Activated CD4-positive, alpha-beta T cell treated with anti-CD3 and anti-CD28 coated beads, Interleukin-2, amount 50 U/mL, for 4 hours (primary cell): ENCODE measurements around the gene RAB3C.
"Not testable (repeated sequence)": the region's sequence is repeated elsewhere in the genome, so short reads cannot be mapped to it uniquely, and the experiment has no call there.

ENCODE experiments used
- DNase-seq, 2 experiments: peaks; one replicate each; pipeline ENCODE4 v3.0.0-alpha.2; 2020

Gene RAB3C

DNA sequence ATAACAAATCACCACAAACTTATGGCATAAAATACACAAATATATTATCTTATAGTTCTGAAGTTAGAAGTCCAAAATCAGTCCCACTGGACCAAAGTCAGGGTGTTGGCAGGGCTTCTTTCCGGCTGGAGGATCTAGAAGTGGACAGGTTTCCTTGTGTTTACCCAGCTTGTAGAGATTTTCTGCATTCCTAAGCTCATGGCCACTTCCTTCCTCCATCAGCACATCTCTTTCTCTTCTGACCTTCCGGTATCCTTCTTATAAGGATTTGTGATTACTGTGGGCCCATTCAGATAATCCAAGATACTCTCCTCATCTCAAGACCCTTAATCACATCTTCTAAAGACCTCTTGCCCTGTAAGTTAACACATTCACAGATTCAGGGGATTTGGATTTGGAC is 97.6 kb downstream of the RAB3C start:
- DNase-seq, result no peak

DNA sequence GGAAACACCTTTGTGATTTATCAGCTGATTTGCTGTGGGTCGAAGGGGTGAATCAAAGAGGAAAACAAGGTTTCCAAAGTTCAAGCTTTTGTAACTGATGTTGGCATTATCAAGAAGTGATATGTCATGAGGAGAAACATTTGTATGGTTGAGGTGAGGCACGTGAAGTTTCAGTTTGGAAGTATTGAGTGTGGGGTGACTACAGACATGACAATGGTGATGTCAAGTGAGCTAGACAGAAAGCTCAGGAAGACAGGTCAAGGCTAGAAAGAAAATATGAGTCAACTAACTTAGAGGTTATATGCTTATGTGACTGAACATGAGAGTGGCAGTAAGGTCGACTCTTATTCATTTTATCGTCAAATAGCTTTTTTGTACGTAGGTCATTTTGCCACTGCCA is 99.1 kb downstream of the RAB3C start:
- DNase-seq, result no peak

GRCh38 chr5:58683567-58683966 is 100.7 kb downstream of the RAB3C start:
- no peak for DNase-seq

GRCh38 chr5:58687079-58687478 is 104.2 kb downstream of the RAB3C start:
- no peak for DNase-seq

DNA sequence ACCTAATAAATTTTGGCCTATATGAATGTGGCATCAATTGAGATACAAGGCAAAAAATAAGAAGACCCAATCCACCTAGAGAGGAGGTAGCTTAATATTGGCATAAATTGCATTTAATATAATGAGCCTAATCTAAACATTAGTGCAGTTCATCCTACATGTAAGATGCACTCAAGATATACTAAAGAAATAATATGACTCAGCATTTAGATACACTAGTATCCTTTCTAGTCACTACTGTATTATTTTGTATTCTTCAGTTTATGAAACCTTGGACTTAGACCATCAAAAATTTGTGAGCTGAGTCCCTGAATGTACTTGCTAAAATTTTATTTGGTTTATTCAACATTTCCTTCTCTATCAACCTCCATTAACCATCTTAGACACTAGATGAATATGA is 104.7 kb downstream of the RAB3C start:
- DNase-seq, result no peak

- not testable (repeated sequence) for DNase-seq
Observed at GRCh38 chr5:58699088-58699761, 116.3 kb downstream of the RAB3C start.

GRCh38 chr5:58699762-58700118 is 116.9 kb downstream of the RAB3C start:
- DNase-seq, result no peak

GRCh38 chr5:58703925-58704555 is 121.2 kb downstream of the RAB3C start:
- DNase-seq, result no peak

DNA sequence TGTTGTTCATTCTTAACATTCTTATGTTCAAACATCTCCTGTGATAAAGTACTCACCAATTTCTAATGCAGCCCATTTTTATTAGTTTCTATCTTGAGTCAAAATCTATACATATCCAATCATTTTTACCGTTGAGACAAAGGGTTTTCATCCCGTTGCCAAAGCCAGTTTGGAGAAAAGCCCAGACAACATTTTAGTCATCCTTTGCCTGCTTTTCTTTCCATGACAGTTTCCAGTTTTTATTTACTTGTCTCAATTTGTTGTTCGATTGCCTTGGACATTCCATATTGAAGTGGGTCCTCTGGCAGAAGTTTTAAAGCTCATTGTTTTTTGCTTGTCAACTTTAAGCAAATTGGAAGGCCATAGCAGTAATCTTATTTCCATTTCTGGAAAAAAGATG is 123.9 kb downstream of the RAB3C start:
- no peak for DNase-seq

DNA sequence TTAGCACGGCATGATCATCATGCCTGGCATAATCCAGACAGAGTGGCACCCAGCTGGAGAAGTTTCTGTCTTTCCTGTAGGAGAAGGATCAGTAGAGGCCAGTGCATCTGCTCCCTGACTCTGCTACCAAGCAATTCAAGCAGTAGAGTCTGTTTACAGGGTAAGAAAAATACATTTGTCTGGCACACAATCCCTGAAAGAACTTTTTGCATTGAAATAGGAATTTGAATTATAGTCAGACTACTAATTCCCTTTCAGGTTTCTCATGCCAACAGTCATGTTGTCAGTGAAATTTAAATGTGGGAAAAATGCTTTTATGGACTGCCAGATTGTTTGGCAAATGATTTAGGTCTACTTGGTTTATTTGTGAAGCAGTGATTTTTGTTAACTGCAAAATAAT is 125.6 kb downstream of the RAB3C start:
- DNase-seq, result no peak

DNA sequence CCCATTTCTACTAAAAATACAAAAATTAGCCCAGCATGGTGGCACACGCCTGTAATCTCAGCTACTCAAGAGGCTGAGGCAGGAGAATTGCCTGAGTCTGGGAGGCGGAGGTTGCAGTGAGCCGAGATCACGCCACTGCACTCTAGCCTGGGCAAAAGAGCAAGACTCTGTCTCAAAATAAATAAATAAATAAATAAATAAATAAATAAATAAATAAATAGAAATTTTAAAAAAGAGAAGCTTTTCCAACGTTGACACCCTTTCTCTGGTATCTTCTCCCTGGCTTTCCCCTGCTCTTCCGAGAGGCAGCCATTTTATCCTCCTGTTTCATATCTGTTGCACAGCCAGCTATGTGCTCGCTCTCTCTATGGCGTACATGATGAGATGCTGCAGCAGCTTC is 127.5 kb downstream of the RAB3C start:
- DNase-seq, result not testable (repeated sequence)

GRCh38 chr5:58710871-58711270 is 128.0 kb downstream of the RAB3C start:
- no peak for DNase-seq

GRCh38 chr5:58711965-58712364 is 129.1 kb downstream of the RAB3C start:
- no peak for DNase-seq

- no peak for DNase-seq
Observed at GRCh38 chr5:58714046-58714445, 131.2 kb downstream of the RAB3C start.

- no peak for DNase-seq
Observed at GRCh38 chr5:58715997-58716656, 133.3 kb downstream of the RAB3C start.

GRCh38 chr5:58716713-58717112 is 133.8 kb downstream of the RAB3C start:
- no peak for DNase-seq

GRCh38 chr5:58717303-58718007 is 134.6 kb downstream of the RAB3C start:
- DNase-seq, result no peak

DNA sequence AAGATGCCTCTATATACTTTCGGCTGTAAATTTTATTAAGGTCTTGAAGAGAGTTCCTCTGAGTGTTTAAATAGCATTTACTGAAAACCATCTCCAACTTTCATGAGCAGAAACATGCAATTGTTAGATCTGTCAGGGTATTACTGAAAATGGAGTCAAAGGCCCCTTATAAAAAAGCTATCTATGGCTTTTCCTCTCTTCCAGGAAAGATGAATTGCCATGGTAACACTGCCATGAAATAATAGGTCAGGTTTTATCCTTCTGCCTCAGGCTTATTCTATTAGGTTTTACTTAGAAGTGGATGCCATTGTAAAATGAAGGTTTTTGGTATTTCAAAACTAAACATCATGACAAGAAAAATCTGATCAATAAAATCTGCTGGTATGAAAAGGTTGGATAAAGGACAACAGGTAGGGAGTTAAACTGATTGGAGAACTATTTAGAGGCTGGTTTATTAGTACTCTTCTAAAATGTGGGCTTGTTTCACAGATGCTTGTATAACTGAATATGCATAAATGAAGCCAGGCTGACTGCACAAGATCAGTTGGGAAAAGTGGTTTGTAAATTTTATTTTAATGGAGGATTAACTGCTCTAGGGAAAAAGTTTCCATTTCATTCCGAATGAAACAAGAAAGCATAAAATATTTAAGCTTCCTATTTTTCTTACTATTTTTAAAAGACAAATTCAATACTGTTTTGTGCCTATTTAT is 135.5 kb downstream of the RAB3C start:
- DNase-seq, result no peak

DNA sequence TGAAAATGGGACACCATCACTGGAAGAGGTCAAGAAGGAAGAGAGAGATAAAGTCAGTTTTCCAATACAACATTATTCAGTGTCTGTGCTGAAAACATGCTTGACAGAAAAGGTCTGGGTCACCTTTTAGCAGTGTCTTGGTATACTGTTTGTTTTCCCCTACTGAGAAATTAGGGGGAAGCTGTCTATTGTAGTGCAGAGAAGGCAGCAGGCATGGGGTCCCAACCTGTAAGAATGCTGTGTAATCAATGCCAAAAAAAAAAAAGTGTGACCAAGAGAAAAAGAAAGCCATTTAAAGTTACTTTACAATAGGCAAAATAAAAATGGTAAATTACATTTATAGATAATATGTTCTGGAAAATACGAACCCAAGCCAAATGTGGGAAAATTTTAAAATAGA is 139.3 kb downstream of the RAB3C start:
- DNase-seq, result no peak

DNA sequence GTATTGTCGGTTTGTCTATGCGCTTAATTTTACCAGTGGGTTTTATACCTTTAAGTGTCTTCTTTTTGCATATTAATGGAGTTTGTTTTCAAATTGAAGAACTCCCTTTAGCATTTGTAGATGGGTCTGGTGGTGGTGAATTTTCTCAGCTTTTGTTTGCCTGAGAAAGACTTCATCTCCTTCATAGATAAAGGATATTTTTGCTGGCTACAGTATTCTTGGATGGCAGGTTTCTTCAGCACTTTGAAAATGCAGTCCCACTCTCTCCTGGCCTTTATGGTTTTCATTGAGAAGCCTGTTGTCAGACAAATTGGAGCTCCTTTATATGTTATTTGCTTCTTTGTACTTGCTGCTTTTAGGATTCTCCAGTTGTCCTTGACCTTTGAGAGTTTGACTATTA is 142.1 kb downstream of the RAB3C start:
- no peak for DNase-seq

- DNase-seq, result no peak
Observed at GRCh38 chr5:58731641-58732040, 148.8 kb downstream of the RAB3C start.

DNA sequence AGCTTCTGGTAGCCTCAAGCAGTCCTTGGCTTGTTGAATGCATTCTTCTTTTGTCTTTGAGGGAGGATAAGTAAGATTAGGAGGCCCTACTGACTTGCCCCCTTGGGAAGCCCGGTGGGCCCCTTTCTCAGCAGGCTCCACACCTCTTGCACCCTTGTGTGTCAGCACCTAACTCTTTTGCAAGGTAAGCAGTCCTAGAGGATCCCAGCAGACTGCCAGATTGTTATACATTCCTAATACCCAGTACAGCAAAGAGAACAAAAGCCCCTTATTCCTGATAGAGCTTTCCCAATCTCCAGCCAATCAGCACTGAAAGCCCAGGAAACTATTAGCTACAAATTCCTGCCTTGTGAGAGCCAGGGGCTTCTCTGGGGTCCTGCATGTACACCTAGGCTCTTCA is 152.8 kb downstream of the RAB3C start:
- DNase-seq, result no peak

- no peak for DNase-seq
Observed at GRCh38 chr5:58736214-58736613, 153.3 kb downstream of the RAB3C start.
